Left hindlimb (tissue), 1 donor: ENCODE data around the gene STOML2.

ENCODE experiments used
- DNase-seq: peaks from one replicate; pipeline ENCODE4 v3.0.0-alpha.2; 2018

Gene STOML2

GRCh38 chr9:35107297-35108290 is 4.7 kb upstream of the STOML2 start:
- DNase-seq = no peak

GRCh38 chr9:35106343-35106730 is 3.4 kb upstream of the STOML2 start:
- no peak for DNase-seq

GRCh38 chr9:35105571-35106342 is 2.8 kb upstream of the STOML2 start:
- DNase-seq = no peak

GRCh38 chr9:35105126-35105525 is 2.2 kb upstream of the STOML2 start:
- DNase-seq = no peak

GRCh38 chr9:35104586-35104985 is 1.7 kb upstream of the STOML2 start:
- DNase-seq = no peak

- DNase-seq = no peak
Measured at GRCh38 chr9:35103660-35104191, 795 bp upstream of the STOML2 start.

GRCh38 chr9:35102465-35102768 is 514 bp downstream of the STOML2 start:
- no peak for DNase-seq

GRCh38 chr9:35097573-35097972 is 5.4 kb downstream of the STOML2 start:
- no peak for DNase-seq

GRCh38 chr9:35096035-35096849 is 6.7 kb downstream of the STOML2 start, which contains the start of gene PIGO:
TSS of gene PIGO (minus strand) at chr9:35096591. CDS start at chr9:35095565, 1,026 bp downstream.
- DNase-seq = peak; percentile 88

GRCh38 chr9:35091536-35091935 is 11.4 kb downstream of the STOML2 start:
- DNase-seq = no peak

GRCh38 chr9:35089434-35089833 is 13.5 kb downstream of the STOML2 start:
- no peak for DNase-seq

GRCh38 chr9:35085078-35085477 is 17.9 kb downstream of the STOML2 start:
- DNase-seq = no peak

- DNase-seq = peak; percentile 94
Measured at GRCh38 chr9:35079426-35080341, 23.2 kb downstream of the STOML2 start, which contains the start of gene FANCG. TSS of gene FANCG (minus strand) at chr9:35079942. CDS start at chr9:35079524, 418 bp downstream.

- peak; percentile 23 for DNase-seq
Measured at GRCh38 chr9:35079041-35079425, 23.9 kb downstream of the STOML2 start.

- DNase-seq = peak; percentile 13
Measured at GRCh38 chr9:35078066-35078465, 24.9 kb downstream of the STOML2 start.

GRCh38 chr9:35076848-35077247 is 26.1 kb downstream of the STOML2 start:
- DNase-seq = no peak

- DNase-seq = peak; percentile 31
Measured at GRCh38 chr9:35075358-35075757, 27.6 kb downstream of the STOML2 start.

GRCh38 chr9:35074791-35075190 is 28.1 kb downstream of the STOML2 start:
- DNase-seq = no peak

GRCh38 chr9:35074141-35074540 is 28.8 kb downstream of the STOML2 start:
- no peak for DNase-seq

- DNase-seq = no peak
Measured at GRCh38 chr9:35073279-35073612, 29.7 kb downstream of the STOML2 start.

- DNase-seq = peak; percentile 99
Measured at GRCh38 chr9:35072461-35073278, 30.3 kb downstream of the STOML2 start, which contains the start of gene VCP. TSS of gene VCP (minus strand) at chr9:35072625. CDS start at chr9:35072353, 272 bp downstream.
